Activated CD8-positive, alpha-beta memory T cell treated with anti-CD3 and anti-CD28 coated beads for 36 hours (primary cell): Measurements from ENCODE around the gene PSMA5. TPM values are rescaled to one million over a fixed set of nuclear protein-coding genes. Genes with fewer than 3 reads are reported as not detected.
"Not testable (repeated sequence)": the region's sequence is repeated elsewhere in the genome, so short reads cannot be mapped to it uniquely, and the experiment has no call there.

Source experiments
- CTCF ChIA-PET: fragments of 350-600 bp; sonication (Branson Sonifier 250); formaldehyde crosslinking; loops from one replicate; lab custom pipeline; 2021; ENCODE audit warnings: antibody characterized with exemption; lab: Charles Lee
- POLR2A ChIA-PET: fragments of 350-600 bp; sonication (Branson Sonifier 250); formaldehyde crosslinking; loops from one replicate; lab custom pipeline; 2021; ENCODE audit warnings: antibody characterized with exemption; lab: Charles Lee
- total RNA-seq, 2 experiments: library from RNA; stranded (reverse); gene quantifications; one replicate each; pipeline ENCODE4 v1.2.3, GENCODE V29; 2021

The PSMA5 gene
- total RNA-seq, result 100 to 1,000 TPM; 223 to 233 TPM

DNA sequence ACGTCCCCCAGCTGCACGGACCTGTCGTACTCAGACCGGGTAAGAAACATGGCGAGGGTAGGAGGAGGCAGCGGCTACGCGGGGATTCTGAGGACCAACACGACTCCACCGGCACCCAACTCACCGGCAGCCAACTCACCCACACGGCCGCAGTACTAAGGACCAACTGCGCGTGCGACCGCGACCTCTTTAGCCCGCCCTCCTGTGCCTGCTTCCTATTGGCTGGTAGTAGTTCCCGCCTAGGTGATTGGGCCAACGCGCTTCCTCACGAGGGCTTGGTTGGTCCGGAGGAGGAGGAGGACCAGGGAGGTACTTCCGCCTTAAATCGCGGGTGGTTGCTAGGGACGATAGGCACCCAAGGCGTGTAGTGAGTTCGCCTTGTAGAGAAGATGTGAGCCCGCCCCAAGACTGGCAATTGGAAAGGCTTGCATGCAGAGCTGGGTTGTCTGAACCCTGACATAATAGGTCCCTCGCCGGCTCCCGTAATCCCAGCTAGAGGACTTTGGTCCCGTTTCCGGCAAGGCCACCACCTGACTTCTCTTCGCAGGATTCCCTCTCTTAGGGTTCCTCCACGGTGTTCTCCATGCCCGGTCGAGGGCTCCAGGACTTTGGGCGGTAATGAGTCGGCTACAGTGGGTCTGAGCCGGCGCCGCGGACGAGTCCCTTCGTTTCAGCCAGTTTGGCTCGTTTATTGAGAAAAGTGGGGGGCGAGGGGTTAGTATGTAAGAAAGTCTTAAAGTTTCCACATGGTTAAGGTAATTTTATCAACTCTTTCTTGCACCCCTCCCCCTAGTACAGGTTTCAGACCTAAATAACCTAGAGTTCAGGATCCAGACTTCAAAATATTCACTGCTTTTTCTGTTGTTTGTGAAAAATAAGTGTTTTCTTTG is at the start of gene PSMA5:
PSMA5 (minus strand) TSS at position 168 of the 890 bp plus-strand sequence; CDS start at position 50, 118 bp downstream.
- POLR2A ChIA-PET, result interaction anchor here (0.6 to 2.9 kb wide), 6 partner anchors 58 to 326 kb away, joined by 3 to 9 read pairs (median 6); partner anchors contain the start of genes ATXN7L2 and GNAI3
- CTCF ChIA-PET, result interaction anchor here (0.7 to 4.5 kb wide), 4 partner anchors 52 to 120 kb away, joined by 3 to 20 read pairs (median 6); no protein-coding TSS in a partner anchor

GRCh38 chr1:109475261-109475660 is 49.0 kb upstream of the PSMA5 start:
- CTCF ChIA-PET, result no interaction called here
- POLR2A ChIA-PET, result no interaction called here

DNA sequence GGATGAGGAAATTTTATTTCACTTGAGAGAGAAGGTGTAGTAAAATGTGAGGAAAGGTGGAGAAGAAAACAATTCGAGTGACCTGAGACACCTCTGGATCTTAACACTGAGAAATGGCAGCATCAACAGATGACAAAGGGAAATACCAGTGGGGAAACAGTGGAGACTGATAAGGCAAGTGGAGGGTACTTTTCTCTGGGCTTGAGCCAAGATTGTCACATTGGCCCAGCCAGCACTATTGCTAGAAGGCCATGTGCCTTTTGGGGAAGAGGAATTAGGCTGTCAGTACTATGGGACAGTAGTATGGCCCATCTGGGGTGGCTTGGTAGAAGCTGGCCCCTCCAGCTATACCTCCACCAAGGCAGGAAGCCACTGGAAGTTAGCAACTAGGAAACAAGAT is 48.4 kb upstream of the PSMA5 start:
- POLR2A ChIA-PET, result no interaction called here

DNA sequence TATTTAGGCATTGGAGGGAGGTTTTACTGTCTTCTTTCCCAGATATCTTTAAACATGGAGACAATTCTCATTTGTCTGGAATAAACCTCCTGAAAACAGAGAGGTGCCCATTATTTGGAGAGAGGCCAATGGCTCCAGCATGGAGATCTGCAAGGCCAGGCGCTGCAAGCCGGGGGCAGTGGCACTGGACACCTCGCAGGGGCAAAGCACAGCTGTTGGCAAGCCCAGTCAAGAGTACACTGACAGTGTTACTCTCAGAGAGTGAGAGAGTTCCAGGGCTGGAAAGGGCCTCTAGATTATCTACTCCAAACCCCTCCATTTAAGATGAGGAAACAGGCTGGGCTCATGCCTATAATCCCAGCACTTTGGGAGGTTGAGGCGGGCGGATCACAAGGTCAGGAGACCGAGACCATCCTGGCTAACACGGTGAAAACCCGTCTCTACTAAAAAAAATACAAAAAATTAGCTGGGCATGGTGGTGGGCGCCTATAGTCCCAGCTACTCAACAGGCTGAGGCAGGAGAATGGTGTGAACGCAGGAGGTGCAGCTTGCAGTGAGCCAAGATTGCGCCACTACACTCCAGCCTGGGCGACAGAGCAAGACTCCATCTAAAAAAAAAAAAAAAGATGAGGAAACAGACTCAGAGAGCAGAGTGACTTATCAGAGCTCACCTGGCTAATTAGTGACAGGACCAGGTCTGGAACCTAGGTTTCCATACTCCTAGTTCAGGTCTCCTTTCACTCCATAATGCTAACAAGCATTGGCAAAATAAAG is 47.2 kb upstream of the PSMA5 start:
- CTCF ChIA-PET, result interaction anchor here (0.7 to 0.8 kb wide), 3 partner anchors 31 to 228 kb away, joined by 3 read pairs; no protein-coding TSS in a partner anchor
- POLR2A ChIA-PET, result not testable (repeated sequence)

More for the DNA sequence above, 48.4 kb upstream of the PSMA5 start:
- CTCF ChIA-PET, result no interaction called here

DNA sequence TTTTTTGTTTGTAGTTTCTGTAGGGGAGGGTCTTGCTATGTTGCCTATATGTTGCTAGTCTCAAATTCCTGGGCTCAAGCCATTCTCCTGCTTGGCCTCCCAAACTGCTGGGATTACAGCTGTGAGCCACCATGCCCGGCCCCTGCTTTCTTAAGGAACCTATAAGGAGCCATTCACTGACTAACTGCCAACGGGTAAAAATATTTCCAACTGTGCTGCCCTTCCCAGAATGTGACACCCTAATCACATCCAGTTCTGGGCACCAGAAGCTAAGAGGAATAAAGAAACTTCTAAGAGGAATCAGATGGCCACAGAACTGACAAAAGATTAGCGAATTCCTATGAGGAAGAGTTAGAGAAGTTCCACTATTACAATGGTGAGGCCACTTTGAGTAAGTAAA is 46.5 kb upstream of the PSMA5 start:
- POLR2A ChIA-PET, result no interaction called here
- CTCF ChIA-PET, result no interaction called here

- POLR2A ChIA-PET, result no interaction called here
Observed at GRCh38 chr1:109470245-109470644, 44.0 kb upstream of the PSMA5 start.

GRCh38 chr1:109468903-109469302 is 42.7 kb upstream of the PSMA5 start:
- CTCF ChIA-PET, result interaction anchor here (0.7 to 1.0 kb wide), 2 partner anchors 64 to 70 kb away, joined by 3 to 6 read pairs; no protein-coding TSS in a partner anchor
- POLR2A ChIA-PET, result interaction anchor here (0.7 kb wide), 1 partner anchor 10 kb away, joined by 3 read pairs; no protein-coding TSS in a partner anchor

More at GRCh38 chr1:109470245-109470644, 44.0 kb upstream of the PSMA5 start:
- CTCF ChIA-PET, result interaction anchor here (0.6 to 0.7 kb wide), 2 partner anchors 12 to 38 kb away, joined by 3 read pairs; no protein-coding TSS in a partner anchor

DNA sequence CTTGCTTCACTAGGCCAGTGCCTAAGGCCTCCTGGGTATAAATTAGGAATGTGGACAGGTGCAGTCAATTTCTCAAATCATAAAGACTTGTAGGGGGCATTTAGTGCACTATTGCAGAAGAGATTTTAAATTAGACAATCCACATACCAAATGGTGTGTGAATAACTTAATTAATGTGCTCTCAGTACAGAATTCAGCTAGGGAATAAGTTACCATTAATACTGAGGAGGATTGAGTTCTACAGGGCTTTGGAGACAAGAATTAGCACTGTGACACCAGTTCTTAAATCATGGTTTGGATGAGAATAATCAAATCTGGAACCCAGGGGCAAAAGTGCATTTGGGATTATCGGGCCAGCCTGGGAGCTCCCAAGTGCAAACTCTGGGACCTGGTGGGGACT is 41.8 kb upstream of the PSMA5 start:
- POLR2A ChIA-PET, result no interaction called here
- CTCF ChIA-PET, result interaction anchor here (0.9 kb wide), 1 partner anchor 11 kb away, joined by 3 read pairs; no protein-coding TSS in a partner anchor

- POLR2A ChIA-PET, result no interaction called here
- CTCF ChIA-PET, result no interaction called here
Observed at GRCh38 chr1:109467301-109467777, 41.1 kb upstream of the PSMA5 start.

DNA sequence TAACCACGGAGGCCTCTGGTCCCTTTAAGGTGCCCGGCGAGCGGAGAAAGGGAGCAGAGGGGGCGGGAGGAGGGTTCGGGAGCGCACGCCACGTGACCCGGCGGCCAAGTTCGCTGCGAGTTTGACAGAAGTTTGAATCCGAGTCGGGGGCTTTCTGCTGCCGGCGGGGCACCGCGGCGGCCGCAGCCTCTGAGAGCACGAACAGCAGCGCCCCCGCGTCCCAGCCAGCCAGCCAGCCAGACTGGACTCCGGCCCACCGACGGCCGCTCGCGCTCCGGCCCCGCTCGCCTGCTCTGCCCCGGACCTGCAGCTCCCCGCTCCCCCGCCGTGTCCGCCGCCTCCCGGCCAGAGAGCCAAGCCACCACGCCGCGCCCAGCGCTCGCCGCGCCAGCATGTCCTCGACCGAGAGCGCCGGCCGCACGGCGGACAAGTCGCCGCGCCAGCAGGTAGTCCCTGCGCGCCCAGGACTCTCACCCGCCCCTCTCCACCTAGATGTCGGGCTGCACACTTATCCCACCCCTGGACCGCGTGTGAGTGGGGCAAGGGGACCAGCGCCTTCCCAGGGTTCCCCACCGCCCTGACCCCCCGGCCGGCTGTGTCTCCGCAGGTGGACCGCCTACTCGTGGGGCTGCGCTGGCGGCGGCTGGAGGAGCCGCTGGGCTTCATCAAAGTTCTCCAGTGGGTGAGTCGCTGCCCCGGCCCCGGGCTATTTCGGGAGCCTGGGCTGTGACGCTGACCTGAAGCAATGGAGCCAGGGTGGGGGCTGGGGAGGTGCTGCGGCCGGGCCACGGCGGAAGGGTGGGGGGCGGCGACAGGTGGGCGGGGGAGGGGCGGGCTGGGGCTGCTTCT is 40.4 kb upstream of the PSMA5 start, which contains the start of gene SYPL2:
SYPL2 (plus strand) TSS at position 95 of the 849 bp plus-strand sequence; CDS start at position 393, 298 bp downstream.
- ChIA-PET POLR2A (no interaction called here), CTCF (interaction anchor here (0.9 kb wide), 1 partner anchor 562 kb away, joined by 3 read pairs; no protein-coding TSS in a partner anchor)

GRCh38 chr1:109466125-109466451 is 39.8 kb upstream of the PSMA5 start:
- CTCF ChIA-PET, result interaction anchor here (0.9 kb wide), 1 partner anchor 563 kb away, joined by 3 read pairs; no protein-coding TSS in a partner anchor
- POLR2A ChIA-PET, result no interaction called here

- ChIA-PET POLR2A (no interaction called here), CTCF (no interaction called here)
Observed at GRCh38 chr1:109457819-109458218, 31.6 kb upstream of the PSMA5 start.

- ChIA-PET CTCF (no interaction called here), POLR2A (no interaction called here)
Observed at GRCh38 chr1:109454497-109455133, 28.4 kb upstream of the PSMA5 start.

DNA sequence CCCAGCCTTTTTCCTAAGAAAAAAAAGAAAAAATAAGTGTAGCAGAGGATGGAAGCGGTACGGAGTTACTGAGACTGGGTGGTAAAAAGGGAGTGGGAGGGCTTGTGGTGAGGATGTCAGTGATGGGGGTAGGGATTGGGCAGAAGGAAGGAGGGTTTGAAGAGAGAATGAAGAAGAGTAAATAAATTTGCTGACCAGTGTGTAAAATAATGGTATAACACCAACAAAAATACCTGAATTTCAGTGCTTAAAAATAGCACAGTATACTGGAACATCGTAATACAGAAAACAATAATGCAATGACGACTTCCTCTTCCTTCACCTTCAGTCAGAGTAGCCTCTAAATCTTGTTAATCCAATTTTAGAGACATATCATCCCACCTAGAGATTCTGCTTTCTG is 21.3 kb upstream of the PSMA5 start:
- CTCF ChIA-PET, result interaction anchor here (0.6 kb wide), 1 partner anchor 534 kb away, joined by 3 read pairs; no protein-coding TSS in a partner anchor
- POLR2A ChIA-PET, result no interaction called here

DNA sequence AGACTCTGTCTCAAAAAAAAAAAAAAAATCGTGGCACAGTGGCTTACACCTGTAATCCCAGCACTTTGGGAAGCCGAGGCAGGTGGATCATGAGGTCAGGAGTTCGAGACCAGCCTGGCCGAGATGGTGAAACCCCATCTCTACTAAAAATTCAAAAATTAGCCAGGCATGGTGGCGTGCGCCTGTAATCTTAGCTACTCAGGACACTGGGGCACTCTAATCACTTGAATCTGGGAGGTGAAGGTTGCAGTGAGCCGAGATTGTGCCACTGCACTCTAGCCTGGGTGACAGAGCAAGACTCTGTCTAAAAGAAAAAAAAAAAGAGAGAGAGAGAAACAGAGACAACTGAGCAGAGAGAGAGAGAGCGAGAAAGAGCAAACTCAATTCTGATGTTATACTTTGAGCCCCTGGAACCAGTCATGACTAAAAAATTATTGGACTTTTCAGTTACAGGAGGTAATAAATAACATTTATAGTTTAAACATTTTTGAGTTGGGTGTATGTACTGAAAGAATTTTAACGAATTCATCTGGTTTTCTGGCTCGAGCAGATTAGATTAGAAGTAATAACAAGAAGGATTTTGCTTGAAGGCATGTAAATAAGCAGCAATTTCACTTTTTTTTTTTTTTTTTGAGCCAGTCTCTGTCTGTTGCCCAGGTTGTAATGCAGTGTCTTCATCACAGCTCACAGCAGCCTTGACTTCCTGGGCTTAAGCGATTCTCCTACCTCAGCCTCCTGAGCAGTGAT is 19.9 kb upstream of the PSMA5 start:
- POLR2A ChIA-PET, result not testable (repeated sequence)

DNA sequence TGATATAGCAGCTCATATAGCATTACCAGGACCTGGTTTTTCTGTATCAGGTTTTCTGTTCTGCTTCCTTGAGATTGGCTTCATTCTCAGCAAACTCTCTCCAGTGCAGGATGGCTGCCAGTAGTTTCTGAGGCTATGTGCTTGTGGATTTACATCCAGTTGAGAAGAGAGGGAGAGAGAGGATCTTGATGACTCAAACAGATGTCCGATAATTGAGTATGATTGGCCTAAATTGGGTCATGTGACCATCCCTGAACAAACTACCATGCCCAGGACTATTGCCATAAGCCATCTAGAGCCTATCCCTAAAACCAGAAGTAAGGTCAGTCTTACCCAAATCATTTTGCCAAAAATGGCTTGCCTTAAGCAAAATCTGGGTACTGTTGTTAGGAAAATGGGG is 18.1 kb upstream of the PSMA5 start:
- POLR2A ChIA-PET, result no interaction called here

More for the DNA sequence above, 19.9 kb upstream of the PSMA5 start:
- CTCF ChIA-PET, result not testable (repeated sequence)

DNA sequence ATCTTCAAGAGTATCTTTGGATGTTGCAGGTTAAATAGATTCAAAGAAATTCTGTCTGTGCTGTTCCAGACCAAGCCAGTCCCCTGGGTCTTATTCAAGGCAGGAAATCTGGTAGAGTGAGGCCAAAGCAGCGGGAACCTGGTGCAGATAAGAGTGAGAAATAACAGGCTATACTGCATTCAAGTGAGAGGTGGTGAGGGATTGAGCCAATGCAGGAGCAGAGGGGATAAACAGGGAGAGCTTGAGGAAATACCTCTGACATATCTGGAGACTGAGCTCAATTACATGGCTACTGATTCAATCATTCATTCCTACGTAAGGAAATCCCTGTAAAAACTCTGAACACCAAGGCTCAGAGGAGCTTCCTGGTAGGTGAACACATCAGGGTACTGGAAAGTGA is 17.2 kb upstream of the PSMA5 start:
- CTCF ChIA-PET, result no interaction called here
- POLR2A ChIA-PET, result no interaction called here

More for the DNA sequence above, 18.1 kb upstream of the PSMA5 start:
- CTCF ChIA-PET, result no interaction called here
